GM12892 (cell line): ENCODE results near the gene OR6C70.

Experiments
- POLR2A ChIP-seq: IDR thresholded peaks from 2 replicates; pipeline ENCODE4 v1.6.1; 2011; ENCODE audit warnings: low read depth, low read length, control low read depth
- POLR2AphosphoS5 ChIP-seq: IDR thresholded peaks from 2 replicates; pipeline ENCODE4 v1.6.1; 2011; ENCODE audit warnings: low read depth, low read length, control low read depth
- TAF1 ChIP-seq: IDR thresholded peaks from 2 replicates; pipeline ENCODE4 v1.6.1; 2011; ENCODE audit warnings: low read depth, mild to moderate bottlenecking, control low read depth, low read length, borderline replicate concordance

- TF ChIP-seq POLR2A (no peak), POLR2AphosphoS5 (no peak), TAF1 (no peak)
These were observed 44.0 kb downstream of the OR6C70 start, which contains the start of gene OR6C76 for GRCh38 chr12:55425954-55426353.
